Activated gamma-delta T cell treated with Interleukin-2 at 50 U/mL for 16 hours (primary cell): ENCODE data around the gene STAT6.

ENCODE experiments used
- DNase-seq: peaks from one replicate; pipeline ENCODE4 v3.0.0-alpha.2; 2020

Gene STAT6

DNA sequence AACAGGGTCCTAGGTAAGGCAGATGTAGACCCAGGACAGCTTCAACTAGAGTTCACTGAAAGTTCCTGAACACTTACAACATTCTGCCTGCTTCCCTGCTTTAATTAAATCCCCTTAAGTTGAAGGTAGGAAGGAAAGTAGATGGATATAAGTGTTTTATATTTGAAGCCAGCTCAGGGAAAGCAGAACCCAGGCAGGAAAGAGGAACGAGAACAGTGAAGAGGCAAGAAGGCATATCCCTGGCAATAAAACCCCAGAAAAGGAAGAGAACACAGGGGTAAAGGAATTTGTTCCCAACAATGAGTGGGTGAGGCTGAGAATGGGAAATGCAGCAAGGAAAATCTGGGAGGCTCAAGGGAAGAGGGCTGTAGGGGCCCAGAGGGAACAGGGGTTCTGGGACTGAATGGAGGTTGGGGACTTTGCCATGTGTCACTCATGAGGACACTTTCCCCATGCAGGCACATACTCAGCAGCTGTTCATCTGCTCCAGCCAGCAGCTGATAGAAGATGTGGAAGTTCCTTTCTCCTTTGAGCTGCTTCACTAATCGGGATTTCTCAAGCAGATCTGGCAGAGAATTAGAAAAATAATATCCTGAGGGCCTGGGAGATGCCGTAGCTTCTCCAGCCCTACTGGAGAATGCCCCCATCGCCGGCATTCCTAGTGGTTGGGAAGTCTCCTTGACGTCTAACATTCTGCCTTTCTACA is 64.9 kb downstream of the STAT6 start:
- DNase-seq = no peak
